ENCODE results near the gene ARHGAP32. TPM values are rescaled to one million over a fixed set of nuclear protein-coding genes. Genes with fewer than 3 reads are reported as not detected.

Gene ARHGAP32
- total and polyA plus RNA-seq, 11 donors = 2.1 to 9.5 (median 4.8) TPM

DNA sequence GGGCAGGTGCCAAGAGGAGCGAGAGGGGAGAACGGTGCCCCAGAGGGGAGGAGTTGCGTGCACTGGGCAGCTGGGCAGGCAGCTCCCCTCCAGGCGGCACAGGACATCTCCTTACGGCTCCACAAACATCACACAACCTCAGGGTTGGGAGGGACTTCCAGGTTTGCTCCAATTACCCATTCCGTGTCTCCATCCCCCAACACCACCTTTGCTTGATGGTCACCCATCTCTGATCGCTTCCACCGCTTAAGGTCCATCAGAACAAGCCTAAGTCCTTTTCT lies 235.0 kb downstream of the ARHGAP32 start:
- H3K36me3 ChIP-seq = no peaks in the 10 kb centered on the region
- 83 to 91% (median 91%) methylated on average over 8 of the region's 8 CpGs for WGBS, 4 donors
- ATAC-seq = no peak
- intact Hi-C loops (cut with DNase I) = loop anchor here in 9 of 10 donors (1.0 to 10.0 kb wide), 12 partner anchors 40 to 925 kb away; no protein-coding TSS in a partner anchor
- H3K4me1 ChIP-seq = no peaks in the 10 kb centered on the region
- peaks cover 0 to 9% (median 0%) of the 10 kb centered on the region in 9 donors for H3K27me3 ChIP-seq
- H3K9me3 ChIP-seq = no peaks in the 10 kb centered on the region
- H3K27ac ChIP-seq = no peak overlapping the region
- no peak overlapping the region for H3K4me3 ChIP-seq
- no peak for DNase-seq
- no peak for TF ChIP-seq POLR2A (IDR thresholded peaks at IDR 0.05)
- TF ChIP-seq, protein P1, sequence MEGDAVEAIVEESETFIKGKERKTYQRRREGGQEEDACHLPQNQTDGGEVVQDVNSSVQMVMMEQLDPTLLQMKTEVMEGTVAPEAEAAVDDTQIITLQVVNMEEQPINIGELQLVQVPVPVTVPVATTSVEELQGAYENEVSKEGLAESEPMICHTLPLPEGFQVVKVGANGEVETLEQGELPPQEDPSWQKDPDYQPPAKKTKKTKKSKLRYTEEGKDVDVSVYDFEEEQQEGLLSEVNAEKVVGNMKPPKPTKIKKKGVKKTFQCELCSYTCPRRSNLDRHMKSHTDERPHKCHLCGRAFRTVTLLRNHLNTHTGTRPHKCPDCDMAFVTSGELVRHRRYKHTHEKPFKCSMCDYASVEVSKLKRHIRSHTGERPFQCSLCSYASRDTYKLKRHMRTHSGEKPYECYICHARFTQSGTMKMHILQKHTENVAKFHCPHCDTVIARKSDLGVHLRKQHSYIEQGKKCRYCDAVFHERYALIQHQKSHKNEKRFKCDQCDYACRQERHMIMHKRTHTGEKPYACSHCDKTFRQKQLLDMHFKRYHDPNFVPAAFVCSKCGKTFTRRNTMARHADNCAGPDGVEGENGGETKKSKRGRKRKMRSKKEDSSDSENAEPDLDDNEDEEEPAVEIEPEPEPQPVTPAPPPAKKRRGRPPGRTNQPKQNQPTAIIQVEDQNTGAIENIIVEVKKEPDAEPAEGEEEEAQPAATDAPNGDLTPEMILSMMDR (IDR thresholded peaks at IDR 0.05) = no peak

DNA sequence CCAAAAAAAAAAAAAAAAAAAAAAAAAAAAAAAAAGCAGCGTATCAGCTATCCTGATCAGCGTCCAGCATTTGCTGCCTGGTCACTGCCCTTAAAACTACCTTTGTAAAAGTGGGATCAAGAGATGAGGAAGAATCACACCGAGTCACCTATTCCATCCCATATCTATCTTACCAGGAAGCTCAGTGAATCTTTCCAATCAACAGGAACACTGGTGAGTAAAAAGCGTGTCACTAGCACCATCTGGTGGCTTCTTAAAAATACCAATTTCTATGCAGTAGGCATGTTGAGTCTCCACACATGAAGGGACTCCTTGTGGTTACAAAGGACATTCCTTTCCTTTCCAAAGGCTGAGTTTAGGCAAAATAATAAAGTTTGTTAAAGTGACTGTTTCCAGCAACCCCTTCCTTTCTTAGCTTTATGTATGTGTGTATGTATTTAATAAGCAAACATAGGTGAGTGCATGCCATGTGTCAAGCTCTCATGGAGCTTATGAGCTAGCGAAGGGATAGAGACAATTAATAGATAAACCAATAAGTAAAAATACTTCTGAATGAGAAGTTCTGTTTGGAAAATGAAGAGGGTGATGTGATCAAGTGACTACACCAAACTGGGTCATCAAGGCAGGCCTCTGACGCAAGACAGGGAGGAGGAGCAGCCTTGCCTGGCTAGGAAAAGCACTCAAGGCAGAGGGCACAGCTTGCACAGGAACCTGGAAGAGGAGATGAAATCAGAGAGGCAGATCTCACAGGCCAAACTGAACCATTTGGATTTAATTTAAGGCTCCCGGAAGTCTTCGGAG lies 235.5 kb downstream of the ARHGAP32 start:
- Histone ChIP-seq H3K27me3 (peaks cover 0 to 9% (median 0%) of the 10 kb centered on the region in 9 donors), H3K27ac (no peak overlapping the region), H3K36me3 (no peaks in the 10 kb centered on the region), H3K4me1 (no peaks in the 10 kb centered on the region), H3K4me3 (no peak overlapping the region), H3K9me3 (no peaks in the 10 kb centered on the region)
- peak; percentile 81 to 88 (median 82) for ATAC-seq
- intact Hi-C loops (cut with DNase I) = loop anchor here in 9 of 10 donors (1.0 to 10.0 kb wide), 13 partner anchors 39 to 924 kb away; no protein-coding TSS in a partner anchor
- TF ChIP-seq, protein P1 (IDR thresholded peaks at IDR 0.05) = peak; percentile 53 to 81 (median 68)
- TF ChIP-seq POLR2A (IDR thresholded peaks at IDR 0.05) = no peak
- WGBS, 4 donors = 51 to 54% (median 53%) methylated on average over 8 of the region's 8 CpGs
- peak in 1 of 5 donors; percentile 38 for DNase-seq

DNA sequence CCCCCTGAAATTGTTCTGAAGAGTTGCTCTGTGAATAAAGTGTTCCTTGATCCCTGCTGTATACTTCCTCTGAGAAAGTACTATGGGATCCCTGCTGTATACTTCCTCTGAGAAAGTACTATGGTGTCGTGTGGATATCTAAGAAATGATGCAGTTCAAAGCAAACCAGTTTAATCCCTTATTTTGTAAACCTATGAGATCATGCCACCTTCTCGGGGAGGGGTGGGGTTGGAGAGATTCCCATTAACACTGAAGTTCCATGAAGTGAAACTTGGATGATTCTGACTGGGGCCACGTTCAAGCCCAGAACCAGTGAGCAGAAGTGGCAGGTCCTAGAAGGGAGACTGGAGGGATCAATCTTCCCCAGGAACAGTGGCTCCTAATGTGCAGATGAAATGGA lies 236.5 kb downstream of the ARHGAP32 start:
- TF ChIP-seq, protein P1 (IDR thresholded peaks at IDR 0.05) = no peak
- no peak for TF ChIP-seq POLR2A (IDR thresholded peaks at IDR 0.05)
- H3K27me3 ChIP-seq = peaks cover 0 to 9% (median 0%) of the 10 kb centered on the region in 9 donors
- H3K27ac ChIP-seq = no peak overlapping the region
- H3K4me1 ChIP-seq = no peaks in the 10 kb centered on the region
- H3K36me3 ChIP-seq = no peaks in the 10 kb centered on the region
- WGBS, 4 donors = 73 to 84% (median 78%) methylated on average over 3 of the region's 3 CpGs
- ATAC-seq (no peak), DNase-seq (no peak)
- H3K4me3 ChIP-seq = no peak overlapping the region
- intact Hi-C loops (cut with DNase I) = loop anchor here (1.0 to 10.0 kb wide), 13 partner anchors 38 to 923 kb away; no protein-coding TSS in a partner anchor
- no peaks in the 10 kb centered on the region for H3K9me3 ChIP-seq

DNA sequence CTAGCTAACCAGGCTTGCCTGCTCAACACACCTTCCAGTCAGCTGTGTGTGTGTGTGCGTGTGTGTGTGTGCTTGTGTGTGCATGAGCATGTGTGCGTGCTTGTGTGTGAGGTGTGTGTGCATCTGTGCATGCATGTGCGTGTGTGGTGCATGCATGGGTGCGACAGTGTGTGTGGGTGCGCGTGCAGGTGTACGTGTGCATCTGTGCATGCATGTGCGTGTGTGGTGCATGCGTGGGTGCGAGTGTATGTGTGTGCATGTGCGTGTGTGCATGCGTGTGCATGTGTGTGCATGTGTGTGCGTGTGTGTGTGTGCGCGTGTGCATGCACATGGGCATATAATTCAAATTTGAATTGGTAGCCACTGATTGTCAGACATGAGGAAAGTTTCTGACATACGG lies 239.0 kb downstream of the ARHGAP32 start:
- 94 to 96% (median 94%) methylated on average over 16 of the region's 16 CpGs for WGBS, 4 donors
- no peaks in the 10 kb centered on the region for H3K36me3 ChIP-seq
- ATAC-seq (no peak), DNase-seq (no peak)
- no peak for TF ChIP-seq POLR2A (IDR thresholded peaks at IDR 0.05)
- TF ChIP-seq, protein P1 (IDR thresholded peaks at IDR 0.05) = no peak
- no peaks in the 10 kb centered on the region for H3K9me3 ChIP-seq
- no peaks in the 10 kb centered on the region for H3K4me1 ChIP-seq
- H3K27ac ChIP-seq = no peak overlapping the region
- no peak overlapping the region for H3K4me3 ChIP-seq
- H3K27me3 ChIP-seq = peaks cover 0 to 9% (median 0%) of the 10 kb centered on the region in 9 donors
- intact Hi-C loops (cut with DNase I) = loop anchor here in 7 of 10 donors (2.0 to 10.0 kb wide), 7 partner anchors 40 to 918 kb away; no protein-coding TSS in a partner anchor

Measured in heart left ventricle (tissue), 16 donors.